Activated naive CD8-positive, alpha-beta T cell treated with anti-CD3 and anti-CD28 coated beads, Interleukin-2, amount 10 ng/mL, durations not matched to agents 7 days and 5 days (primary cell): Measurements from ENCODE around the gene FNBP1. TPM values are rescaled to one million over a fixed set of nuclear protein-coding genes. Genes with fewer than 3 reads are reported as not detected.
A peak's percentile ranks its signal among the peaks of the same experiment; 100 is the strongest.

Experiments
- ATAC-seq: fragments of 150-1000 bp; cut with Tn5 transposase; one replicate; pipeline ENCODE4 v1.10.0; 2021; ENCODE audit warnings: low read depth, moderate library complexity
- POLR2A ChIA-PET: fragments of 350-600 bp; sonication (Branson Sonifier 250); formaldehyde crosslinking; loops from one replicate; lab custom pipeline; 2021; ENCODE audit warnings: antibody characterized with exemption; lab: Charles Lee
- DNase-seq: peaks from one replicate; pipeline ENCODE4 v3.0.0; 2021
- H3K27ac Mint-ChIP-seq: one replicate; pipeline ENCODE4 v1.8.0; 2022; ENCODE audit warnings: mild to moderate bottlenecking, mixed read lengths
- H3K27me3 Mint-ChIP-seq: one replicate; pipeline ENCODE4 v1.8.0; 2022; ENCODE audit warnings: mild to moderate bottlenecking, moderate library complexity, mixed read lengths
- H3K36me3 Mint-ChIP-seq: one replicate; pipeline ENCODE4 v1.8.0; 2021; ENCODE audit warnings: mild to moderate bottlenecking, mixed read lengths
- H3K4me1 Mint-ChIP-seq: one replicate; pipeline ENCODE4 v1.8.0; 2021; ENCODE audit warnings: mixed read lengths
- H3K4me3 Mint-ChIP-seq: one replicate; pipeline ENCODE4 v1.8.0; 2022; ENCODE audit warnings: mild to moderate bottlenecking, moderate library complexity, mixed read lengths
- H3K9me3 Mint-ChIP-seq: one replicate; pipeline ENCODE4 v1.8.0; 2021; ENCODE audit warnings: mixed read lengths
- total RNA-seq, 2 experiments: library from RNA; stranded (reverse); gene quantifications; one replicate each; pipeline ENCODE4 v1.2.3, GENCODE V29; 2021

Gene FNBP1
- total RNA-seq, 2 experiments from 2014 or later, result 191 to 194 TPM

DNA sequence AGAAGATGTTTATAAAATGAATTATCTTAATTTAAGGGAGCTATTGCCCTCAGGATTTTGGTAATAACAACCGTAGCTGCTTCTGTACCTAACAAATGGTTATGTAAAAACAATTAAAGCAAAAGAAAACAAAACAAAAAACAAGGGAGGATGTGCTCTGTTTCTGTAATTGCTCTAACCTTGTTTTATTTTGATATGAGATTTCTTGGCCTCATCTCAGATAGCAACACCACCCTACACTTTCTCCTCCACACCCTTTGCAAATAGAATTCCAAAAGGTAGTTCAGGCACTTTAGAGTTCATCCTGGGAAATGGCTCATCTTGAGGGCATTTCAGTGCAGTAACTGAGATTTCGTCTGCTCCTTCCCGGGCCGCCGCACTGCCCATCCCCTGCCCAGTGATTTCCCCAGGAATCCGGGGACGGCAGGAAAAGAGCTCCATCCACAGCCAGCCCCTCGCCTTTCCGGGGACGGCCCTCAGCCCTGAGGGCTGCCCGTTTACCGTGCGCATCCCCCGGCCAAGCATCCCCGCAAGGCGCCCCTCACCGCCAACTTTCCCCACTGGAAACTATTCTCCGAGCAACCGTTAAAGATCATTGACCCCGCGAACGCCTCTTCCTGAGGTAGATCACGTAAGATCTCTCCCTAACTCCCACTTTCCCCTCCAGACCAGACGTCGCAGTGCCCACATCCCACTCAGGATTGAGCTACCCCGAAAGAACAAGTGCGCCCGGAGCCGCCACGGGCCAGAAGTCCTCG lies 1.2 kb downstream of the FNBP1 start:
- Mint-ChIP-seq H3K4me1 (peaks cover 57% of the 10 kb centered on the region), H3K4me3 (peak overlapping the region; percentile 100), H3K27ac (peak overlapping the region; percentile 99), H3K9me3 (no peaks in the 10 kb centered on the region), H3K36me3 (peaks cover 16% of the 10 kb centered on the region), H3K27me3 (no peaks in the 10 kb centered on the region)
- no peak for DNase-seq
- no peak for ATAC-seq
- POLR2A ChIA-PET, result interaction anchor here (0.7 to 9.1 kb wide), 11 partner anchors 9 to 153 kb away, joined by 3 to 195 read pairs (median 5); partner anchors contain the start of gene GPR107

DNA sequence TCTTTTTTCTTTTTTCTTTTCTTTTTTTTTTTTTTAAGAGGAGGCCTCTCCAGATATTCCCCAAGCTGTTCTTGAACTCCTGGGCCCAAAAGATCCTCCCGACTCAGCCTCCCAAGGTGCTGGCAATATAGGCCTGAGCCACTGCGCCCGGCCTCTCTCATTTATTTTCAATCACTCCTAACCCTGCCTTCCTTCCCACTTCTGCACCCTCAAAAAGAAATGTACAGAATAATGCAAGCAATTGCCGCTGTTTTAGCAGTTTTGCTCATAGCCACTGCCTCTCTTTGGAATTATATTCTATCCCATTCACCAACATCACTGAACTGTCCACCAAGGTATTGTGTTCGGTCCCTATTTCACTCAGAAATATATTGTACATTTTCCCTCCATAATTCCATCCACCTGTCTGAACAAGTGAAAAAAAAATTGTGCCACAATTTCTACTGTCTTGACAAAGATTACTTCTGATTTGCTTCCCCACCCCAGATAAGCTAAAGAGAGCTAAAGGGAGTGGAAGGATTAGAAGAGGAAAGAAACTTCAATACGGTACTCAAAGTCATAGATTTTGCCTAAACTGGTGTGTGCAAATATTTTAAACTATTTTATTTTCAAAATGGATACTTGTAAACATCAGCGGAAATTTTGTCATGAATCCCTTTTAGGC lies 1.9 kb downstream of the FNBP1 start:
- peaks cover 61% of the 10 kb centered on the region for H3K4me1 Mint-ChIP-seq
- H3K36me3 Mint-ChIP-seq, result peaks cover 16% of the 10 kb centered on the region
- no peak for ATAC-seq

DNA sequence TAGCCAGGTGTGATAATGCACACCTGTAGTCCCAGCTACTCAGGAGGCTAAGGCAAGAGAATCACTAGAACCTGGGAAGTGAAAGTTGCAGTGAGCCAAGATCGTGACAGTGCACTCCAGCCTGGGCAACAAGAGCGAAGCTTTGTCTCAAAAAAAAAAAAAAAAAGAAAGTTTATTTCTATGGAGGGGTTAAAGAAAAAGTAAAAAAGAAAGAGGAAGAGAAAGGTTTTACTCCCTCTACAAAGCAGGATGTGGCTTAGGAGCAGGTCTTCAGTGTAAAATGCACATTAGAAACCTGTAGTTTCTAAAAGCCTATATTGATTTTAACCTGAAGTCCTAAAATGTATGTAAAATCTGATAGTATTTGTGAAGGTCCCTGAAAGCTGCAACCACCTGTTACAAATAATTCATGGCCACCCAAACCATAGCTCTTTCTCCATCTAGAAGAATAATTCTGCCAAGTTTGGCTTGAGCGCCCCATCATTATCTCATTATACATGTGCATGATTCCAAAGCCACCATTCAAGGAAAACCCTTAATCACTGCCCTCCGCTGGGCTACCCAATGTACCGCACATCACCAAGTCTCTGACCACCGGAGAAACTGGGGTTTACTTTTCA lies 3.4 kb downstream of the FNBP1 start:
- H3K27me3 Mint-ChIP-seq, result no peaks in the 10 kb centered on the region
- POLR2A ChIA-PET, result interaction anchor here (1.0 to 9.1 kb wide), 9 partner anchors 9 to 172 kb away, joined by 3 to 195 read pairs (median 9); partner anchors contain the start of gene GPR107
- peak overlapping the region; percentile 99 for H3K27ac Mint-ChIP-seq
- peak; percentile 5 for ATAC-seq
- peaks cover 62% of the 10 kb centered on the region for H3K4me1 Mint-ChIP-seq
- peaks cover 27% of the 10 kb centered on the region for H3K36me3 Mint-ChIP-seq
- peak overlapping the region; percentile 100 for H3K4me3 Mint-ChIP-seq
- DNase-seq, result no peak
- H3K9me3 Mint-ChIP-seq, result no peaks in the 10 kb centered on the region

More for the DNA sequence above, 1.9 kb downstream of the FNBP1 start:
- POLR2A ChIA-PET, result interaction anchor here (0.7 to 9.1 kb wide), 7 partner anchors 12 to 152 kb away, joined by 3 to 195 read pairs (median 10); partner anchors contain the start of gene GPR107
- Mint-ChIP-seq H3K27ac (peak overlapping the region; percentile 99), H3K27me3 (no peaks in the 10 kb centered on the region), H3K9me3 (no peaks in the 10 kb centered on the region), H3K4me3 (peak overlapping the region; percentile 100)
- DNase-seq, result no peak

DNA sequence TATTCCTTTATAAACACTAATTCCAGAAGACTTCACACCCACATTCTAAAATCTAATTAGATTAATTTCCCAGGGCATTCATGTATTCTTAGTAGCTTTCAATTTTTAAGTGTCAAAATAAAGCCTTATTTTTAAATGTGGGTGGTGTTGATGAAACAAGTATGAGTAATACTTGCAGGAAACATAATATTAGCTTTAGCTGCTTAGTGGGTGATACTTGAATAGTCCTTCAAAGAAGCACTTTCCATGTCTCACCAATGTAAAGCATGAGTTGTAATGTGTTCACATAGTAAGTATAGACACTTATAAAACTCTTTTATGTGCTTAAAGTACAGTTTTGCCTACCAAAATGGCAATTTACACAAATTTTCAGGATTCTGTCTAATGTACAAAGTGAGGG lies 6.9 kb downstream of the FNBP1 start:
- Mint-ChIP-seq H3K4me3 (peak overlapping the region; percentile 50), H3K27ac (peak overlapping the region; percentile 99), H3K9me3 (no peaks in the 10 kb centered on the region), H3K36me3 (peaks cover 26% of the 10 kb centered on the region), H3K27me3 (no peaks in the 10 kb centered on the region), H3K4me1 (peaks cover 68% of the 10 kb centered on the region)
- ATAC-seq (no peak), DNase-seq (no peak)
- POLR2A ChIA-PET, result interaction anchor here (1.0 to 1.3 kb wide), 3 partner anchors 18 to 151 kb away, joined by 3 to 5 read pairs (median 3); partner anchors contain the start of gene GPR107

DNA sequence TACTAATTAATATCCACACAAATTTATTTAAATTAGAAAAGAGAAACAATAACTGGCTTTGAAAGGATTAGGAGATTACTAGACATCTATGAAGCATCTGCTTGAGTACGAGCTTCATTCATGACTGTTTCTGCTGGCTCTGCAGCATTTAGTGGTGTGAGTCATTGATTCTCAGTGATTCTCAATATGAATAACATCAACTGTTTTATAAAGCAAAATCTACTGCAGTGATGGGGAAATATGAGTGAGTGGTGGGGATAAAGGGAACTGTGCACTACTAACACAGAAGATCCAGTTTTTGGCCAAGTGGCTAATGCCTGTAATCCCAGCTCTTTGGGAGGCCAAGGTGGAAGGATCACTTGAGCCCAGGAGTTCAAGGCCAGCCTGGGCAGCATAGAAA lies 8.4 kb downstream of the FNBP1 start:
- Mint-ChIP-seq H3K9me3 (no peaks in the 10 kb centered on the region), H3K27me3 (no peaks in the 10 kb centered on the region), H3K27ac (peak overlapping the region; percentile 76), H3K4me1 (peaks cover 72% of the 10 kb centered on the region), H3K4me3 (no peak overlapping the region), H3K36me3 (peaks cover 23% of the 10 kb centered on the region)
- DNase-seq (no peak), ATAC-seq (no peak)
- POLR2A ChIA-PET, result interaction anchor here (1.0 to 1.4 kb wide), 3 partner anchors 13 to 78 kb away, joined by 3 to 5 read pairs (median 3); partner anchors contain the start of gene GPR107

DNA sequence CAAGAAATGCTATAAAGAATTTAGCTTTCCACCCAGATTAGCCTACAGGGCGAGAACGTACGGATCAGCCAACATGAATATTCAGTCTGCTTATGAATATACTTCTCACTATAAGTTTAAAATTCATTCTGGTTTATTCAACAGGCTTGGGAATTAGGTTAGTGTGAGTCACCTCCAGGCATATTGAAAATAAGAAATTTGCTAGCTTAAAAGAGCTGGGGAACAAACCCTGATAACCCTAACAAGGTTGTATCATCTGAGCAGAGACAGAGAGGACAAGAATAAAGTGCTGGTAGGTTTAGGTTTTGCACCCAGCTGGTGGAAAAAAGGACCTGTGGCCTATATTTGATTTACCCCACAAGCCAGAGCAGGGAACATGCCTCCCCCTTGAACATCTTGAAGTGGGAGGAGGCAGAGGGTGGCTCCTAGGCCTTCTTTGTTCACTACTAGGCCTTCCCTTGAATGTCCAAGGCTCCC lies 12.3 kb downstream of the FNBP1 start:
- Mint-ChIP-seq H3K27me3 (no peaks in the 10 kb centered on the region), H3K27ac (peak overlapping the region; percentile 78), H3K36me3 (peaks cover 31% of the 10 kb centered on the region), H3K9me3 (no peaks in the 10 kb centered on the region), H3K4me1 (peaks cover 77% of the 10 kb centered on the region), H3K4me3 (peak overlapping the region; percentile 33)
- POLR2A ChIA-PET, result interaction anchor here (0.6 to 1.5 kb wide), 6 partner anchors 8 to 158 kb away, joined by 3 to 10 read pairs (median 4); partner anchors contain the start of gene FNBP1
- no peak for DNase-seq
- peak; percentile 19 for ATAC-seq

DNA sequence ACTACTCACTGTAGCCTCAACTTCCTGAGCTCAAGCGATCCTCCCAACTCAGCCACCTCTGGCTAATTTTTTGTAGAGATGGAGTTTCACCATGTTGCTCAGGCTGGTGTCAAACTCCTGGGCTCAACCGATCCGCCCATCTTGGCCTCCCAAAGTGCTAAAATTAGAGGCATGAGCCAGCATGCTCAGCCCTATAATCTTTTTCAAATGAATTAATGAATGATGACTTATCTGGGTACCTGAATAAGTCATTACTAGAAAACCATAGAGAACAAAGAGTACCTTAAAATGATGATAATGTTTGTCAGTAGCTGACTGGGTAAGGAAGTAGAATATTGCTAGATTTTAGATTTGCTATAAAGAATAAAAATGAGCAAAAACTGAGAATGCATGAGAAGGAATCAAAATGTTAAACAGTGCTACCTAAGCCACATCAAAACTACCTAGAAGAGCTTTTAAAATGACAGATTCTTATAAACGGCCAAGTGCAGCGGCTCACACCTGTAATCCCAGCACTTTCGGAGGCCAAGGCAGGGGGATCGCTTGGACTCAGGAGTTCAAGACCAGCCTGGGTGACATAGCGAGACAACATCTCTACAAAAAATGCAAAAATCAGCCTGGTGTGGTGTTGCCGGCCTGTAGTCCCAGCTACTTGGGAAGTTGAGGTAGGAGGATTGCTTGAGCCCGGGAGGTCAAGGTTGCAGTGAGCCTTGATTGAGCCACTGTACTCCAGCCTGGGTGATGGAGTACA lies 13.6 kb downstream of the FNBP1 start:
- Mint-ChIP-seq H3K27ac (peak overlapping the region; percentile 71), H3K27me3 (no peaks in the 10 kb centered on the region), H3K36me3 (peaks cover 25% of the 10 kb centered on the region), H3K4me3 (peak overlapping the region; percentile 47), H3K9me3 (no peaks in the 10 kb centered on the region), H3K4me1 (peaks cover 70% of the 10 kb centered on the region)
- POLR2A ChIA-PET, result interaction anchor here (0.9 to 2.1 kb wide), 8 partner anchors 10 to 144 kb away, joined by 3 to 13 read pairs (median 4); partner anchors contain the start of gene GPR107
- ATAC-seq, result peak; percentile 16
- DNase-seq, result no peak

DNA sequence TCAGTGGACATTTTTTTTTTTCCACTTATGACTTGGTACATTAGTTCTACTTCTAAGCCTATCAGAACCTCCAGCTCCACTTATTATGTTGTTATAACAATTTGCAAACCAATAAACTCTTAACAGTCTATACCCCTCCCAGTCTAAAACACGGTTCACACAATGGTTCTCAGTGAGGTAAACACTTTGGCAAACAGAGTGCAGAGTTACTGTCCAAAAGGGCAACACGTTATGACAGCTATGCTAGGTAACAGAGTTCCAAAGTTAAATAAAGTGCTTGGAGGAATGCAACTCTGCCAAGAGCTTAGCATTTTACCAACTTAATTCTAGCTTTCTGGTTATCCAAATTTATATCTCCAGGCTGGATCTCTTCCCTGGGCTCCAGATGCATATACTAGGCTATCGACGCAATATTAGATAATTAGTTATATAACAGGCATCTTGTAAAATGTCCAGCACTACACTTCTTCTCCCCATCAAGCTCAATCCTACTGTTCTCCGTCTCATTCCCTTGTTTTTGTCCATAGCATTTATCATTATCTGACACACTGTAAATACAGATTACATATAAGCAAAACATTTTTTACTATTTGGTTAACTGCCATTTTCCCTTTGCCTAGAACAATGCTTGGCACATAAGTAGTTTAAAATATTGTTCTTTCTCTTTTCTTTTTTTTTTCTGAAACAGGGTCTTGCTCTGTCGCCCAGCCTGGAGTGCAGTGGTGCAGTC lies 14.3 kb downstream of the FNBP1 start:
- POLR2A ChIA-PET, result interaction anchor here (0.9 to 2.3 kb wide), 7 partner anchors 11 to 143 kb away, joined by 3 to 13 read pairs (median 5); partner anchors contain the start of genes FNBP1 and GPR107
- H3K36me3 Mint-ChIP-seq, result peaks cover 24% of the 10 kb centered on the region
- no peak for DNase-seq

DNA sequence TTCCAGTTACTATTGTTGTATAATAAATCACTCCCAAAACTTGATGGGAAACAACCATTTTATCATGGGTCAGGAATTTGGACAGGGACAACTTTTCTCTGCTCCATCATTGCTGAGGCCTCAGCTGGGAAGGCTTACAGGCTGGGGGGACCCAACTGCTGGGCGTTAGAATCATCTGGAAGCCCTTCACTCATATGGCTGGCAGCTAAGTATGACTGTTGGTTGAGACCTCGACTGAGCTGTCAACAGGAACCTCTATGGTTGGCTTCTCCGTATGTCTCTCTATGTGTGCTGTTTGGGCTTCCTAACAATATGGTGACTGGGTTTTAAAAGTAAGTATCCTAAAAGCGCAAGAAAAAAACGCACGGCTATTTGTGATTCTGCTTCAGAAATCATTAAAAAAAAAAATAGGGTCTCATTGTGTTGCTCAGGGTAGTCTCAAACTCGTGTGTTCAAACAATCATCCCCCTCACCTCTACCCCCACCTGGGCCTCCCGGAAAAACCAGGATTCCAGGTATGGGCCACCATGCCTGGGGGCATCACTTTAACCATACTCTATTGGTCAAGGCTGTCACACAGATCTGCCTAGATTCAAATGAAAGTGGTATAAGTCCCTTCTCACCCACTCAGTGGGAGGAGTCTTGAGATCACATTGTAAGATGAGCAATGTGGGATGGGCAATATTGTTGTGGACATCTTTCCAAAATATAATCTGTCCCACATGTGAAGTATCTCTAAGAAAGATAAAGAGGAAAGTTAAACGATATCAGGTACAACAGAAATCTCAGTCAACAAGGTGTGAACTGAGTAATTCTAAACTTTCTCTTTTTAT lies 15.2 kb downstream of the FNBP1 start:
- Mint-ChIP-seq H3K9me3 (no peaks in the 10 kb centered on the region), H3K4me1 (peaks cover 69% of the 10 kb centered on the region), H3K4me3 (peak overlapping the region; percentile 31), H3K36me3 (peaks cover 24% of the 10 kb centered on the region), H3K27ac (peak overlapping the region; percentile 40), H3K27me3 (no peaks in the 10 kb centered on the region)
- POLR2A ChIA-PET, result interaction anchor here (1.1 to 2.3 kb wide), 4 partner anchors 12 to 139 kb away, joined by 3 to 13 read pairs (median 9); partner anchors contain the start of genes FNBP1 and GPR107
- no peak for ATAC-seq
- no peak for DNase-seq

More for the DNA sequence above, 14.3 kb downstream of the FNBP1 start:
- Mint-ChIP-seq H3K4me1 (peaks cover 71% of the 10 kb centered on the region), H3K27ac (peak overlapping the region; percentile 71), H3K4me3 (peak overlapping the region; percentile 47), H3K9me3 (no peaks in the 10 kb centered on the region), H3K27me3 (no peaks in the 10 kb centered on the region)
- ATAC-seq, result no peak

DNA sequence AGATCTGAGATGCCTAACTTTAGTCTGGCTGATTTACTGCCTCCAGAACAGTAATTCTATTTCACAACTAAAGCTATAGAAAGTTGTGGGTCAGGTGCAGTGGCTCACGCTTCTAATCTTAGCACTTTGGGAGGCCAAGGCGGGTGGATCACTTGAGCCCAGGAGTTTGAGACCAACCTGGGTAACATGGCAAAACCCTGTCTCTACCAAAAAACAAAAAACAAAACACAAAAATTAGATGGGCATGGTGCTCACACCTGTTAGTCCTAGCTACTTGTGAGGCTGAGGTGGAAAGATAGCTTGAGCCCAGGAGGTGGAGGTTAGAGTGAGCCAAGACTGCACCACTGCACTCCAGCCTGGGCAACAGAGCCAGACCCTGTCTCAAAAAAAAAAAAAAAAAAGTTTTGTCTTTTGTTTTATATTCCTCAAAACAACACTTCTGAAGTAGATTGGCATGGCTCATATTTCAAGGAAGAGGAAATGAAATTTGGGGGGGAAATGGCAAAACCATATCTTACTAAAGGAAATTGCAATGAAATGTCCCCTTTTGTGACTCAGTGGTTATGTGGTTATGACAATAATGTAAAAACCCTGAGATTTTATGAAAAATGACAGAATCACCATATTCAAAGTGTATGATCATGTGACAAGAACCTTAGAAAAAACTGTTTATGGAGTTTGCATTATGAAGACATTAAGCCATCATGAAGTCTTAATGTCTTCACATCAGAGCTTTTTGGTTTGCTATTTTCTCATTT lies 16.2 kb downstream of the FNBP1 start:
- Mint-ChIP-seq H3K4me3 (peak overlapping the region; percentile 56), H3K9me3 (no peaks in the 10 kb centered on the region)

More for the DNA sequence above, 16.2 kb downstream of the FNBP1 start:
- DNase-seq (no peak), ATAC-seq (no peak)
- POLR2A ChIA-PET, result interaction anchor here (0.5 to 2.3 kb wide), 3 partner anchors 16 to 138 kb away, joined by 3 to 10 read pairs (median 4); partner anchors contain the start of gene FNBP1
- Mint-ChIP-seq H3K27ac (peak overlapping the region; percentile 55), H3K4me1 (peaks cover 67% of the 10 kb centered on the region), H3K27me3 (no peaks in the 10 kb centered on the region), H3K36me3 (peaks cover 21% of the 10 kb centered on the region)
